ENCODE results near the gene PIP5K1B. TPM values are rescaled to one million over a fixed set of nuclear protein-coding genes. Genes with fewer than 3 reads are reported as not detected.

The PIP5K1B gene
- under 1 TPM; 0.17 to 0.37 TPM for total RNA-seq

GRCh38 chr9:68704814-68705530 is at the start of gene PIP5K1B:
Gene PIP5K1B (plus strand): TSS chr9:68705240. CDS start chr9:68822615, 117,375 bp downstream.
- Mint-ChIP-seq H3K36me3 (ENCODE audit: low read depth) (no peaks in the 10 kb centered on the region), H3K27me3 (peaks cover 72% of the 10 kb centered on the region), H3K9me3 (no peaks in the 10 kb centered on the region), H3K27ac (no peak within 1 kb of the TSS), H3K4me3 (peak within 1 kb of the TSS; percentile 67), H3K4me1 (peaks cover 7% of the 10 kb centered on the region)
- peak; percentile 68 for ATAC-seq (replicated peaks)

GRCh38 chr9:68664036-68664435 is 41.0 kb upstream of the PIP5K1B start:
- Mint-ChIP-seq H3K4me1 (no peaks in the 10 kb centered on the region), H3K27ac (no peak overlapping the region), H3K27me3 (peaks cover 14% of the 10 kb centered on the region), H3K9me3 (no peaks in the 10 kb centered on the region), H3K4me3 (no peak overlapping the region), H3K36me3 (ENCODE audit: low read depth) (no peaks in the 10 kb centered on the region)
- no peak for ATAC-seq (replicated peaks)

GRCh38 chr9:68668127-68668526 is 36.9 kb upstream of the PIP5K1B start:
- H3K9me3 Mint-ChIP-seq, result no peaks in the 10 kb centered on the region
- H3K36me3 Mint-ChIP-seq (ENCODE audit: low read depth), result no peaks in the 10 kb centered on the region
- no peak for ATAC-seq (replicated peaks)
- peaks cover 12% of the 10 kb centered on the region for H3K27me3 Mint-ChIP-seq
- no peak overlapping the region for H3K27ac Mint-ChIP-seq
- no peaks in the 10 kb centered on the region for H3K4me1 Mint-ChIP-seq
- no peak overlapping the region for H3K4me3 Mint-ChIP-seq

GRCh38 chr9:68669218-68669617 is 35.8 kb upstream of the PIP5K1B start:
- Mint-ChIP-seq H3K9me3 (no peaks in the 10 kb centered on the region), H3K27ac (no peak overlapping the region), H3K4me1 (no peaks in the 10 kb centered on the region), H3K36me3 (ENCODE audit: low read depth) (no peaks in the 10 kb centered on the region), H3K27me3 (peaks cover 12% of the 10 kb centered on the region), H3K4me3 (no peak overlapping the region)
- ATAC-seq (replicated peaks), result no peak

GRCh38 chr9:68672215-68672614 is 32.8 kb upstream of the PIP5K1B start:
- H3K27me3 Mint-ChIP-seq, result peaks cover 19% of the 10 kb centered on the region
- H3K36me3 Mint-ChIP-seq (ENCODE audit: low read depth), result no peaks in the 10 kb centered on the region
- no peak overlapping the region for H3K27ac Mint-ChIP-seq
- no peak overlapping the region for H3K4me3 Mint-ChIP-seq
- no peaks in the 10 kb centered on the region for H3K9me3 Mint-ChIP-seq
- no peaks in the 10 kb centered on the region for H3K4me1 Mint-ChIP-seq
- peak; percentile 38 for ATAC-seq (replicated peaks)

- H3K4me3 Mint-ChIP-seq, result no peak overlapping the region
- peaks cover 21% of the 10 kb centered on the region for H3K27me3 Mint-ChIP-seq
- no peak overlapping the region for H3K27ac Mint-ChIP-seq
- no peaks in the 10 kb centered on the region for H3K4me1 Mint-ChIP-seq
- H3K9me3 Mint-ChIP-seq, result no peaks in the 10 kb centered on the region
- no peak for ATAC-seq (replicated peaks)
- H3K36me3 Mint-ChIP-seq (ENCODE audit: low read depth), result no peaks in the 10 kb centered on the region
Measured at GRCh38 chr9:68672625-68673024, 32.4 kb upstream of the PIP5K1B start.

- H3K4me3 Mint-ChIP-seq, result no peak overlapping the region
Measured at GRCh38 chr9:68678430-68678829, 26.6 kb upstream of the PIP5K1B start.

GRCh38 chr9:68683433-68683832 is 21.6 kb upstream of the PIP5K1B start:
- Mint-ChIP-seq H3K36me3 (ENCODE audit: low read depth) (no peaks in the 10 kb centered on the region), H3K27me3 (peaks cover 26% of the 10 kb centered on the region), H3K4me3 (no peak overlapping the region), H3K4me1 (no peaks in the 10 kb centered on the region), H3K27ac (no peak overlapping the region), H3K9me3 (no peaks in the 10 kb centered on the region)
- no peak for ATAC-seq (replicated peaks)

More at GRCh38 chr9:68678430-68678829, 26.6 kb upstream of the PIP5K1B start:
- peaks cover 20% of the 10 kb centered on the region for H3K27me3 Mint-ChIP-seq
- no peak overlapping the region for H3K27ac Mint-ChIP-seq
- no peak for ATAC-seq (replicated peaks)
- H3K4me1 Mint-ChIP-seq, result no peaks in the 10 kb centered on the region
- no peaks in the 10 kb centered on the region for H3K9me3 Mint-ChIP-seq
- no peaks in the 10 kb centered on the region for H3K36me3 Mint-ChIP-seq (ENCODE audit: low read depth)

GRCh38 chr9:68685213-68685612 is 19.8 kb upstream of the PIP5K1B start:
- no peaks in the 10 kb centered on the region for H3K9me3 Mint-ChIP-seq
- no peak overlapping the region for H3K27ac Mint-ChIP-seq
- peaks cover 34% of the 10 kb centered on the region for H3K27me3 Mint-ChIP-seq
- no peak for ATAC-seq (replicated peaks)
- no peak overlapping the region for H3K4me3 Mint-ChIP-seq
- H3K4me1 Mint-ChIP-seq, result no peaks in the 10 kb centered on the region
- H3K36me3 Mint-ChIP-seq (ENCODE audit: low read depth), result no peaks in the 10 kb centered on the region

GRCh38 chr9:68685770-68686169 is 19.3 kb upstream of the PIP5K1B start:
- Mint-ChIP-seq H3K9me3 (no peaks in the 10 kb centered on the region), H3K27ac (no peak overlapping the region), H3K4me1 (no peaks in the 10 kb centered on the region), H3K27me3 (peaks cover 34% of the 10 kb centered on the region), H3K36me3 (ENCODE audit: low read depth) (no peaks in the 10 kb centered on the region), H3K4me3 (no peak overlapping the region)
- peak; percentile 51 for ATAC-seq (replicated peaks)

GRCh38 chr9:68690088-68690487 is 15.0 kb upstream of the PIP5K1B start:
- Mint-ChIP-seq H3K27me3 (peaks cover 30% of the 10 kb centered on the region), H3K4me1 (no peaks in the 10 kb centered on the region), H3K36me3 (ENCODE audit: low read depth) (no peaks in the 10 kb centered on the region), H3K27ac (no peak overlapping the region), H3K4me3 (no peak overlapping the region), H3K9me3 (no peaks in the 10 kb centered on the region)
- no peak for ATAC-seq (replicated peaks)

- Mint-ChIP-seq H3K4me3 (no peak overlapping the region), H3K4me1 (no peaks in the 10 kb centered on the region)
Measured at GRCh38 chr9:68692519-68692918, 12.5 kb upstream of the PIP5K1B start.

GRCh38 chr9:68694125-68694524 is 10.9 kb upstream of the PIP5K1B start:
- Mint-ChIP-seq H3K36me3 (ENCODE audit: low read depth) (no peaks in the 10 kb centered on the region), H3K27ac (no peak overlapping the region), H3K27me3 (peaks cover 41% of the 10 kb centered on the region), H3K4me1 (no peaks in the 10 kb centered on the region), H3K9me3 (no peaks in the 10 kb centered on the region), H3K4me3 (no peak overlapping the region)
- ATAC-seq (replicated peaks), result no peak

More at GRCh38 chr9:68692519-68692918, 12.5 kb upstream of the PIP5K1B start:
- Mint-ChIP-seq H3K36me3 (ENCODE audit: low read depth) (no peaks in the 10 kb centered on the region), H3K27me3 (peaks cover 33% of the 10 kb centered on the region), H3K9me3 (no peaks in the 10 kb centered on the region), H3K27ac (no peak overlapping the region)
- ATAC-seq (replicated peaks), result no peak

GRCh38 chr9:68697851-68698250 is 7.2 kb upstream of the PIP5K1B start:
- Mint-ChIP-seq H3K27ac (no peak overlapping the region), H3K4me3 (no peak overlapping the region), H3K36me3 (ENCODE audit: low read depth) (no peaks in the 10 kb centered on the region), H3K27me3 (peaks cover 58% of the 10 kb centered on the region), H3K4me1 (no peaks in the 10 kb centered on the region), H3K9me3 (no peaks in the 10 kb centered on the region)
- ATAC-seq (replicated peaks), result no peak

GRCh38 chr9:68698943-68699509 is 6.0 kb upstream of the PIP5K1B start:
- Mint-ChIP-seq H3K4me3 (no peak overlapping the region), H3K9me3 (no peaks in the 10 kb centered on the region), H3K4me1 (no peaks in the 10 kb centered on the region), H3K27ac (no peak overlapping the region), H3K36me3 (ENCODE audit: low read depth) (no peaks in the 10 kb centered on the region), H3K27me3 (peaks cover 65% of the 10 kb centered on the region)
- ATAC-seq (replicated peaks), result no peak

All from activated T-helper 17 cell treated with anti-CD3 and anti-CD28 coated beads, Interleukin-2, amount 50 U/mL, for 72 hours (primary cell).